Activated CD8-positive, alpha-beta memory T cell treated with anti-CD3 and anti-CD28 coated beads for 4 hours (primary cell): ENCODE results near the gene FFAR4.

ENCODE experiments used
- DNase-seq, 2 donors: peaks; one replicate each; pipeline ENCODE4 v3.0.0-alpha.2; 2020; ENCODE audit warnings: low read depth in 2 of 2

The FFAR4 gene

DNA sequence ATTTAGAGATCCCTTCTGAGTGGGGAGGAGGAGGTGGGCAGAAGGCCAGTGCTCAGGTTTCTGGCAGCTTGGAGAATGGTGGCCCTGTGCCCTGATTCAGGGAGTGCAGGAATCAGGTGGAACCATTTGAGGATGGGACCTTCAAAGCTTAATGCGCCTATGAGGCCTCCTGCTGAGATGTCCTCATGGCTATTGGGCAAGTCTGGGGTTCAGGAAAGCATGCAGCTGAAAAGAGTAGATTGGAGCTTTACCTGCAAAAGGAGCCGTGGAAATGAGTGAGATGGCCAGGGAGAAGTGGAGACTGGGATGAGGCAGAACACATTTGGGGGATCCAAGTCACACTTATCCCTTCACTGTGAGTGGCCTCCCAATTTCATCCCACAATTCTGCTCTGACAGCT is 6.1 kb downstream of the FFAR4 start:
- DNase-seq: no peak

DNA sequence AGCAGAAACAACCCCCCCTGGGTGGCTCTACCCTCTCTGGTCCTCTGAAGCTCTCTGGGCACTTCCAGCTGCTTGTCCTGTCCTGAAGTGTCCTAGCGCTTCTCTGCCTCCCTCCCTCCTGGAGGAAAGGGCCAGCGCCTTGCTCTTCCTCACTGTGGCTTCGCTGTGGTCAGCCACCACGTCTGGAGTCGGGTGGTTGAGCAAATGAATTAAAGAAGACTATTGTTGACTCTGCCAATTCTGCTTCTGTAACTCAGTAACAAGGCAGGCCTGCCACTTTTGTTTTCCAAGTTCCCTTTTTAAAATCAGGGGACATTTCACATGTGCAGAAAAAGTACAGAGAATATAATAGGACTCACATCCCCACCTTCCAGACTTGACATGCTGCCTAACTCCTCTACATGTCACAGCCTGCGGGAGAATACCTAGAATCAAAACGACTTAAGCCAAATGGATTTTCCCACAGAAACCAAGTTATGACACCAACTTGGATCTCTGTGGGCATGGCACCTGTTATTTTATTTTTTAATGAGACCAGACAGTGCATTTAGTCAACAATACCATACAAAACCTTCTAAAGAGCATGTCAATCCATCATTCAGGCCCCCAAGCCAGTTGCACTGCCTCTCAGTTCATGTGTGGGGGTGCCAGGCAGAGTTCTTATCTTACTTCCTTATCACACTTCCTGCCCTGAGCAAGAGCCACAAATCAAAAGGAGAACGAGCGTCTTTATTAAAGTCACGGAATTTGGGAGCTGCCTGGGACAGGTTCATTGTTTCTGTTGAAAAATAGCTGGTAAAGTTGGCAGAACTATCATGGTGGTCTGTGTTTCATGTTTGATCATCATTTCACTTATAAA is 6.8 kb downstream of the FFAR4 start:
- no peak for DNase-seq

- DNase-seq: no peak
These were observed 7.5 kb downstream of the FFAR4 start for GRCh38 chr10:93573924-93574323.

DNA sequence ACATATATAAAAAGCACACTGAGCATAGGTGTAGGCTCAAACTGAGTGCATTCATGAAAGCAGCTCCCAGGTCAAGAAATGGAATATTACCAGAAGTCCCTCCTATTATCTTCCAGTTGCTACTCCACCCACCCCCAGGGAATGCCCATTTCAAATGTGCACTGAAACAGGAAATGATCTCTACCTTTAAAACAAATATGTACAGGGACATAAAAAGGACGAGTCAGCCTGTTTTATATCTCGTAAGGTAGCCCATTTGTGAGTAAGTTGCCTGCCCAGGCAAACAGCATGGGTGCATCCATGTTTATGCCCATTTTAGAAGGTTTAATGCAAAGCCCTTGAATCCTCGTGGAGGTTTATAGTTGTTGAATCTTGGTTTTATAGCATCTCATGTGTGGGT is 10.4 kb downstream of the FFAR4 start:
- DNase-seq: no peak

DNA sequence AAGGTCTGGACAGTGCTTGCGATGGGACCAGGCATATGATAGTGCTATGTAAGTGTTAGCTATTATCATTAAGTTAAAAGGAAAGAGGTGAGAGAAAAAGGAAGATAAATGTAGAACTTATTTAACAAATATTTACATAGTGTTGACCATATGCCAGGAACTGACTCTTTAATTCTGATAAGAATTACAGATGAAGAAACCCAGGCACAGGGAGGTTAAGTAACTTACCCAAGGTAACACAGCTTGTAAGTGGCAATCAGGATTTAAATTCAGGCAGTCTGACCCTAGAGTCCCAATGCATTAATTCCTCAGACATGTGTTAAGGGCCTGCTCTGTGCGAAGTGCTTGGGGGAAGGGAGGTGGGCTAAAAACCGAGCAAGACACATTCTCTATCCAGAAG is 11.1 kb downstream of the FFAR4 start:
- DNase-seq: no peak

- no peak for DNase-seq
These were observed 12.6 kb downstream of the FFAR4 start for GRCh38 chr10:93579089-93579488.

DNA sequence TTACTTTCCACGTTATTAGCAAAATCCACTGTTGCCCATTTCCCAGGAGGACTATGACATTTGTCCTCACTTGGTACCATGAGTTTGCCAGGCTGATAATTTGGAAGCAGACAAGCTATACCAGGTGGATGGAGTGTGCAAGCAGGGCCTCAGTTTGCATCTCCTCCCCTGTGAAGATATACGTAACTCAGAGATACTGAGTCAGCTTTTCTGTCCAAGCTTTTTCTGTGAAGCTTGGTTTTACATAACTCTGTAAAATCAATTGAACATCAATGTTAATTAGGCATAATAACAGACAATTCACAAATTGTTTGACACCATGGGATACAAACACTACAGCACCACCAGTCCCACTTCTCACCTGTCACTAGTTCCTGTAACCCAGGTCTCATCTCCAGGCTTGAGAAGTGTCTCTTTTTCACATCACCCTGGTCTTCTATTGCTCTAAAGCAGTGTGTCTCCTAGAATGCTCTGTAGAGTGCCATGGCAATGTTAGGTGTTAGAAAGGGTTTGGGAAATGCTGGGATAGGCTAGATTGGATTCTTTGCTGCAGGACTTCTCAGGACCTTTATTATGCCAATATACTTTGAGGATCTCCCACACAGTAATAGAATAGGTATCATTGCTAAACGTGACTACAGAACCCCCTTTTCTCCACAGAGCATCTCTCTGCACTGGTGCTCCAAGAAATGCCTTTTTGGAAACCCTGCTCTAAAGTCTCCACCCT is 13.7 kb downstream of the FFAR4 start:
- DNase-seq: no peak

DNA sequence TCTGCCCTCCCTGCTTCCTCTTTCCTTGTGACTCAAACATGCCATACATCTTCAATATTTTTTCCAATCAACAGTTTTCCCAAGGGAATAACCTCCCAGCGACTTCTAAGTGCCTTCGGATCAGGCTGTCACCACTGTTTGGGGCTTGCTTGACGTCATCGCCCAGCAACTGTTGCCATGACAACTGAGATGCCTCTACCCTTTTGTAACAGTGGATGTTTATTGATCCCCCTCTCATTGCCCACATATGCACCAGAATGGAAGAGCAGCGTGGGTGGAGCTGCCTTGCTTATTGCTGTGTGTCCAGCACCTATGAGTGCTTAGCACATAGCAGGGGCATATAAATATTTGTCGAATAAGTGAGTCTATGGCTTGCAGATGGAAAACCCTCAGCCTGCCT is 14.4 kb downstream of the FFAR4 start:
- no peak for DNase-seq

DNA sequence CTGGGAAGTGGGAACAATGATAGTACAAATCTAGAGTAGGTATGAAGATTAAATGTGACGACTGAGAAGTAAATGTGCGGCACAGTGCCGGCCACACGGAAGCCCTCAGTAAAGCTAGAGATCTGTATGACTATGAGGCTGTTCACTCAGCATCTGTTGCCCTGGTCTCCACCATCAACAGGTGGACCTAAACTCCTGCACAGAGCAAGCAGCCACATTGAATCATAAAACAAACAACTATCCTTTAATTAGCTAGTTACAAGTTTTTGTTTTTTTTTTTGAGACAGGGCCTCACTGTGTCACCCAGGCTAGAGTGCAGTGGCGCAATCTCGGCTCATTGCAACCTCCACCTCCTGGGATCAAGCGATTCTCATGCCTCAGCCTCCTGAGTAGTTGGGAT is 18.0 kb downstream of the FFAR4 start:
- DNase-seq: no peak

GRCh38 chr10:93589648-93590562 is 23.4 kb downstream of the FFAR4 start:
- no peak for DNase-seq

GRCh38 chr10:93590638-93591037 is 24.2 kb downstream of the FFAR4 start:
- no peak for DNase-seq

- DNase-seq: no peak
These were observed 24.8 kb downstream of the FFAR4 start for GRCh38 chr10:93591065-93591808.

DNA sequence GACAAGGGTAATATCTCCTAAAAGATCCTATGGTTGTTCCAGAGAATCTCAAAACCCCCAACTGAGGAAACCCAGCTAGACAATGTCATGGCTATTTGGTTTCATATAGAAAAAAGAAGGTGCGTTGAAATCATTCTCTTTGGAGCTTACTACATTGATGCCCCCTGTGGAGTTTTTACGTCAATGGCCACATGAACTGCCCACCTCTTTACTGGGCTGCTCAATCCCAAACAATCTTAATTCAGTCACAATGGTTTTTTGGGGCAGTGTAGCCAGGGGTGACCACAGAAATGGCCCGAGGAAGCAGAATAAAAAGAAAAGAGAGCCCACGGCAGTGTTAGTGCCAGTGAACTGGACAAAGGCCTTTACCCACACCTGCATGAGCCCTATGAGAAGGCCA is 26.8 kb downstream of the FFAR4 start:
- DNase-seq: no peak

DNA sequence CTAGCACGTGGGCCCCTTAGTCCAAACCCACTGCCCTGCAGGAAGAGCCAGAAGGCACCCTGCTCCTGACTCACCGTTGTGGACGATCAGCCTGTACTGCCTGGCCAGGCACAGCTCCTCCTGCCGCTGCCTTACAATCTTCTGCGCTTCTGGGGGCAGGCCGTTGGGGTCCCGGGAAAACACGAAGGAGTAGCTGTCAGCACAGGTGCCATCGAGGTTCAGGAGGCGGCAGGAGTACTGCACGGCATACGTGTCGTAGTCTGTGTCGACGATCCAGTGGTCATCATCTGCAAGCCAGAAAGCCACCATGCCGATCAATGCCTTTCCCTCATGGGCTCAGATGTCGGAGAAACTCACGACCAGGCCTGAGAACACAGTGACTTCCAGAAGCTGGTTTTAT is 27.3 kb downstream of the FFAR4 start:
- DNase-seq: no peak

DNA sequence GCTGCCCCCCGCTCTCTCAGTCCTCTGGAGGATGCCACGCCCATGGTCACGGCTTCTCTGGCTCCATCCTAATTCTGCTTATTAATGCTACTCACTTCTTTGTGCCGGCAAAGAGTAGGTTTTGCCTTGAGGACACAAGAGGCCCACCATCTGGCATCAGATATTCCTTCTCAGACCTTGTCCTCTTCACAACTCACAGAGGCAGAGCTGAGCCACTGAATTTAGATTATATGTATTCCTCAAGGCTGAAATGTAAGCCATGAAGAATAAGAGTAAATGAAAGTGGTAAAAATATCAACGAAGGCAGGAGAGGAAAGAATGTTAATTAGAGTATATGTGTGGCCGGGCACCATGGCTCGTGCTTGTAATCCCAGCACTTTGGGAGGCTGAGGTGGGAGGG is 28.1 kb downstream of the FFAR4 start:
- DNase-seq: no peak

GRCh38 chr10:93595378-93596161 is 29.1 kb downstream of the FFAR4 start:
- DNase-seq: no peak

DNA sequence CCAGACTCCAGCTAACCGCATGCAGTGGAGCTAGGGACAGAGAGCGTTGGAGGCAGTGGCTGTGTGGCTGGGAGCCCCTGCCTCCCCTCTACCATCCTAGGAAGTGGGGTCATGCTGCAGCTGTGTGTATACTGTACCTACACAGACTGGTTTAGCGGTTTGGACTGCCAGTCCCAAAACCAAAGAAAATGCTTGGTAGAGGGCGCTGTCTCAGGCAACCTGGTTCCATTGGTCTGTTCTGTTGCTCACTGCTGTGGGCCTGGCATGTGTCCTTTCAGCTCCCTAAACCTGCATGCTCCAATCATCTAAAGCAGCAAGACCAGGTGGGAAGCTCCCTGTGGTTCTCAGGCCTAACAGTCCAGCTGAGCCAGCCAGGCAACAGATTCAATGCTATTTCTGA is 30.1 kb downstream of the FFAR4 start:
- no peak for DNase-seq

DNA sequence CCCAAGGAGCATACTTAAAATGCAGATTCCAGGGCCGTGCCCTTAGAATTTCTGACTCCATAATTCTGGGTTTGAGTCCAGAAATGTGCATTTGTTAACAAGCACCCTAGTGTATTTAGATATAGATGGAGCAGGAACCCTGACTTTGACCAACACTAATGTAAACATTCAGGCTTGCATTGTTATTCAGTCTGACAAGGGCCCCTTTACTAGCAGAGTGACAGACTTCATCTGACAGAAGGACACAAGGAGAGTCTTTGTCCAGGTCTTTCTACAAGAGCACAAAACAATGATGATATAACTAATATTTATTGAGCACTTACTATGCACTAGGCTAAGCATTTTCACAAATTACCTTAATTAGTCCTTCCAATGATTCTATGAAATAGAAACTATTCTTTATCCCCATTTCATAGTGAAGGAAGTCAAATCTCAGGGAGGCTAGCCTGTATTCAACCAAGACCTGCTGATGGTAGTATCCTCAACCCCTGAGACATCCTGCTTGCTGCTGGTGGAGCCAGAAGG is 30.7 kb downstream of the FFAR4 start:
- DNase-seq: no peak

GRCh38 chr10:93598157-93598556 is 31.7 kb downstream of the FFAR4 start:
- DNase-seq: no peak

GRCh38 chr10:93599335-93599734 is 32.9 kb downstream of the FFAR4 start:
- DNase-seq: no peak
